Renal cortex interstitium (tissue), 11 donors: ENCODE data around the gene HIVEP3. TPM values are rescaled to one million over a fixed set of nuclear protein-coding genes. Genes with fewer than 3 reads are reported as not detected.
A peak's percentile ranks its signal among the peaks of the same experiment; 100 is the strongest.

Experiments used
- DNase-seq, 11 donors: peaks; one replicate each; pipeline ENCODE4 v3.0.0-alpha.2; 2013; ENCODE audit warnings: low read depth in 9 of 11, low spot score in 4 of 11; ENCODE audit errors: extremely low read depth in 1 of 11
- polyA plus RNA-seq, 3 donors: library from polyadenylated mRNA; unstranded; fragments of 120-200 nt; gene quantifications; one replicate each; pipeline ENCODE4 v1.2.1, GENCODE V29; 2013; ENCODE audit not compliant: insufficient read length in 3 of 3

Gene HIVEP3
- polyA plus RNA-seq, 3 donors = 3.4 to 4.6 (median 4.1) TPM

DNA sequence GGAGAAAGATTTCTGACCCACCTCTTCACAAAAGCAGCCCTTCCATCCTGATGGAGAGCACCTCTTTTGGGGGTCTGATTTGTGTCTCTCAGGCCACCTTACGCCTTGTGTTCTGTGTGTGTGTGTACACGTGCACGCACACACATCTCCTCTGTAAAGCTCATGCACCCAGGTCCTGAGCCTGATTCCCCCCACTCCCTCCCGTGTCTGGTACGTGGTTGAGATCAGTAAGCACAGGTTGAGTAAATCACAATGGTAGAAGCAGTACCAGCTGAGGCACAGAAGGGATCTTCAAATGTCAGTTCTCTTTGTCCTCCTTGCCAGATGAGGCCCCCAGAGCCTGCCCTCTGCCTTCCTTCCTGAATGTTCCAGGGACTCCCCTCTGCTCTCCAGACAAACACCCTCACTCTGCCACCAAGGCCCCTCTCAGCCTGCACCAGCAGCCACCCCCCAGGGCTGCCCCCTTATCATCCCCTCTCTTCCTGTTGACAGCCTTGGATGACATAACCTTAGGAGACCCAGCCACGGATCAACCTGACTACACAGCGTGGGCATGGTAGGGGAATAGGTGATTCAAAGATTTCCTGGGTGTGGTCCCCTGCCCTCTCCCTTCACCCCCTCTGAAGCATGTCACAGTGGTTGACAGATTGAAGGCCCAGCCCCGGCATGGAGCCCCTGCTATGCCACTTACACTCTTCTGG lies 112.8 kb downstream of the HIVEP3 start:
- no peak for DNase-seq

DNA sequence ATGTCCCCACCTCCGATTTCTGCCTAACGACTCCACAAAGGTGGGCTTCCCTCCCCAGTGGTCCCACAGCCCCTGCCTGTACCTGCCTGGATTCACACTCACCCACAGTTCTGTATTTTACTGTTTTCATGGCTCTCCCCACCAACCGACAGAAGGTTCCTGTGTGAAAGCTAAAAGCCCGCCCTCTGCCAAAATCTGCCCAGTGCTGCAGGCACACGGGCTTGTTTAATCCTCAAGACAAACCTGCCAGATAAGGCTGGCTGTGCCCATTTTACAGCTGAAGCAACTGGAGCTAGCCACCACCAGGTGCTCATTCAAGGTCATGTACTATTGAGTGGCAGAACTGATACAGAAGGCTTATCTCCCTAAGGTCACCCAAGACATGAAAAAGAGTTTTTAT lies 114.5 kb downstream of the HIVEP3 start:
- DNase-seq = no peak

DNA sequence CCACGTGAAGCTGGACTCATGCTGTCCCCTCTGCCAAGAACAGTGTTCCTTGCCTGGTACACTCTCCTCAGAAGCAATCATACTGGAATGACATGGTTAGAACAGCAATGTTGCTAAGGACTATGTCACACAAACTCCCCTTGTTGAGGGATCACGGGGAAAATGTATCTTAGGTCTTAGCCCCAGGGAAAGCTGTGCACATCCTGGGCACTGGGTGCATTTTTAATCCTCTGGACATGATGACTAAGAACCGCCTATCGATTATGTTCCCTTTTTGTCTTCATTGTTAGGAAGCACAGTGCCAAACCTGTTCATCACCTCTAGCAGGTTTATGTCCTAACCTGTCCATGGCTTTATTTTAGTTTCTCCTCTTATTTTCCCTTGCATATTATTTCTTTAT lies 115.1 kb downstream of the HIVEP3 start:
- no peak for DNase-seq

DNA sequence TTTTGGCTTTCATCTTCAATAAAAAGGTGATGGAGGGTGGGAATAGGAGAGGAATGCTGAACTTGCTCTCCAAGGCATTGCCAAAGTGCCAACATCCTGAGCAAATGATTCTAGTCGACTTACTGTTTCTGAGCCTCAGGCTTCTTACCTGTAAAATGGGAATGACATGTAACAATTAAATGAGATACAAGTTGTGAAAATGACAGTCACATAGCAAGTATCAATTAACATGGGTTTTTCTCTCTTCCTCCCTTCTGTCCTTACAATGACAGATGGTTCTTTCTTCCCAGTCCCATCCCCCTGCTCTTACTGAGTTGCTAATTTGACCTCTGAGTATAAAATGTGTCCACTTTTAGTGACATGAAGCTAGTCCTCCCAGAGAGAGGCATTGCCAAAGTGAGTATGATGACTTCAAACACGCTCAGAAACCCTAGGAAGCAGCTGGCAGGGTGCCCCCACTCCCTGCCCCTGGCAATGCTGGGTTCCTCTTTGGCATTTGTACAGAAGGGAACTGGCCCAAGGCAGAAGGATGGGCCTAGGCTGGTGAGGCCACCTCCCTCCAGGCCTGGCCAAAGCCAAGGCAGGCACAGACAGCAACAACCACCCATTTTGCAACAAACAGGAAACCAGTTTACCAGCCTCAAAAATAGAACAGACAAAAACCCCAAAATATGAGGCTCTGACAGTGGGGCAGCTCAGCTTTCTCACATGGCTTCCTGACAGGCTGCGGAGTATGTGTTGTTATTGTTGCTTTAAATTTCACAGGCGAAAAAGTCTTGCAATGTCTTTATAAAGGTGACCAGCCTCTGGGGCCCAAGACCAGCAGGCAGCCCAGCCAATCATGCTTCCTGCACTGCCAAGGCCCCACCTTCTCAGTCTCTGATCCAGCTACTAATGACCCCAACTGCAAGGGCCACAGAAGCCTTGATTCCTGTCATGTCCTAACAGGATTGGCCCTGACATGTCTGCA lies 115.9 kb downstream of the HIVEP3 start:
- DNase-seq = no peak

DNA sequence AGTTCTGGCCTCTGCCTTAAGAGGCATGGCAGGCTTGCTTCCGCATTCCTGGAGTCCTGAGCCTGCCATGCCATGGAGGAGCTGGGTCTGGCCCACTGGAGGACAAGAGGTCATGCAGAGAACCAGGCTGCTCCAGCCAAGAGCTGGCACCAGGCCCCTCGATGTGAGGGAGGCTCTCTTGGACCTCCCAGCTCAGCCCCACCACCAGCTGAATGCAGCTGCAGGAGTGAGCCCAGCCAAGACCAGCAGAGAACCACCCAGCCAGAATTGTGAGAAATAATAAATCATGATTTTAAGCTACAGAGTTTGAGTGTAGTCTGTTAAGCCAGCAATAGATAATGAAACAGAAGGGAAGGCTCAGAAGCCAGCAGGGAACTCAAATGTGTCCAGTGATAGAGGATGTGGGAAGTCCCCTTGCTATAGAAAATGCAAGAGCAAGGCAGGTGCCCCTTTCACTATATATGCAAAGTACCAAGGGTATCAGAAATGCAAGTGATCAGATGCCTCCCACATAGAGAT lies 118.4 kb downstream of the HIVEP3 start:
- DNase-seq = no peak

DNA sequence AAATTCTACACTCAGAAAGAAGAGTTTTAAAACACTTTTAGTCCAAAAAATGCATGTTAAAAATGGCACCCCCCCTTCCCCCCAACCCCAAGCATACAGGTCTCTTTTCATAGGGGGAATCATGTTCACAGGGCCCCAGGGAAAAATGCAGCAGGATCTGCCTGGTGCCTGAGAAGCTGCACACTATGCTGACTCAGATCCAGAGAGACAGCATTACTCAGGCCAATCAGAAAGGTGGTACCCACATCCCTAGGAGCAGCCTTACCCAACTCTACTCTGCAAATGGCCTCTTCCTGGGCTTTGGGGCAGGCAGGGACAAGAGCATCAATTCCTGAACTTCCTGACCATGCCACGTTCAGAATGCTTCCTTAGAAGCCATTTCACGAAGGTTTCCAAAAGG lies 119.0 kb downstream of the HIVEP3 start:
- DNase-seq = no peak

DNA sequence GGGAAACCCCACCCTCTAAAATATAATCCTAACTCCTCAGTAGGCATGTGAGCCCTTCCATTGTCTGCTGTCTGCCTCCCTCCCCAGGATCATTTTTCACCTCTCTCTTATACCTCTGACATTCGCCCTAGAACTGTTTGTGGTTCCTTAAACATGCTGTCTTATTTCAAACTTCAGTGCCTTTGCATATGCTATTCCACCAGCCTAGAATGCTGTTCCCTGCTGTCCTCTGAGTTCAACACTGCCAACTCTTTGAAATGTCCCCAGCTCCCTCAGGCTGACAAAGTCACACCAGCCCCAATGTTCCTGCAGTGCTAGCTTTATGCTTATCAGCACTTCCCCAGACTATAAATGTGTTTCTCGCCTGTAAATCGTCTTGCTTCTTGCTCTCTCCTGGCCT lies 119.5 kb downstream of the HIVEP3 start:
- DNase-seq = no peak

DNA sequence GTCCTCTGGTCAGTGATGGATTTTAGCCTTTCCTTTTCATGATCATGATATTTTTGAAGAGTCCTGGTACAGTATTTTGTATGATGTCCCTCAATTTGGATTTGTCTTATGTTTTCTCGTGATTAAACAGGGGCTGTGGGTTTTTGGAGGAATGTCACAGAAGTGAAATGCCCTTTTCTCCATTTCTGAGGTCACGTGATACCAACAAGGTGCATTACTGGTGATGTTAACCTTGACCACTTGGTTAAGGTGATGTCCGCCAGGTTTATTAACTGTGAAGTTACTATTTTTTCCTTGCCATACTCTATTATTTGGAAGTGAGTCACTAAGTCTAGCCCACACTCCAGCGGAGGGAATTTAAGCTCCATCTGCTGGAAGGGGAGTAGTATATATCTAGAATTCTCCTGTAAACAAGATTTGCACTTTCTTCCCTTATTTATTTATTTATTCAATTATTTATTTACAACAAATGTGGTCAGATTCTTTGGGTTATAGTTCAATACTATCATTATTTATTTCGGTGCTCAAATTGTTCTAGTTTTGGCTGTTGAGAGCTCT lies 123.4 kb downstream of the HIVEP3 start:
- no peak for DNase-seq

DNA sequence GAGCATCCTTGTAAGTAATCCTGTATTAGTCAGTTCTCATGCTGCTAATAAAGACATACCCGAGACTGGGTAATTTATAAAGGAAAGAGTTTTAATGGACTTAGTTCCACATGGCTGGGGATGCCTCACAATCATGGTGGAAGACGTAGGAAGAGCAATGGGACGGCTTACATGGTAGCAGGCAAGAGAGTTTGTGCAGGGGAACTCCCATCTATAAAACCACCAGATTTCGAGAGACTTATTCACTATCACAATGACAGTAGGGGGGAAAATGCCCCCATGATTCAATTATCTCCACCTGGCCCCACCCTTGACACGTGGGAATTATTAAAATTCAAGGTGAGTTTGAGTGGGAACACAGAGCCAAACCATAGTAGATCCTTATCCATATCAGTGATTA lies 124.7 kb downstream of the HIVEP3 start:
- no peak for DNase-seq

DNA sequence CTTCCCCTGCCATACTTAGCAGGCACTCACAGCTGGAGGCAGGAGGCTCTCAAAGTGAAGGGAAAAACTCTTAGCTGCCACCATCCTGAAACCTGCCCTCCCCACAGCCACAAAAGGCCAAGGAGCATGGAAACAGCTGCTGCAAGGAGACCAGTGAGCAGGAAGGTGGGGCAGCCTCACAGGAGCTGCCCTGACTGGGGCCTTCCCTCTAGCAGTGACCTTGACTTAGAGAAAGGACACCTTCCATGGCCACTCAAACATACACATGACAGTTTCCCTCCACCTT lies 126.3 kb downstream of the HIVEP3 start:
- DNase-seq = no peak

DNA sequence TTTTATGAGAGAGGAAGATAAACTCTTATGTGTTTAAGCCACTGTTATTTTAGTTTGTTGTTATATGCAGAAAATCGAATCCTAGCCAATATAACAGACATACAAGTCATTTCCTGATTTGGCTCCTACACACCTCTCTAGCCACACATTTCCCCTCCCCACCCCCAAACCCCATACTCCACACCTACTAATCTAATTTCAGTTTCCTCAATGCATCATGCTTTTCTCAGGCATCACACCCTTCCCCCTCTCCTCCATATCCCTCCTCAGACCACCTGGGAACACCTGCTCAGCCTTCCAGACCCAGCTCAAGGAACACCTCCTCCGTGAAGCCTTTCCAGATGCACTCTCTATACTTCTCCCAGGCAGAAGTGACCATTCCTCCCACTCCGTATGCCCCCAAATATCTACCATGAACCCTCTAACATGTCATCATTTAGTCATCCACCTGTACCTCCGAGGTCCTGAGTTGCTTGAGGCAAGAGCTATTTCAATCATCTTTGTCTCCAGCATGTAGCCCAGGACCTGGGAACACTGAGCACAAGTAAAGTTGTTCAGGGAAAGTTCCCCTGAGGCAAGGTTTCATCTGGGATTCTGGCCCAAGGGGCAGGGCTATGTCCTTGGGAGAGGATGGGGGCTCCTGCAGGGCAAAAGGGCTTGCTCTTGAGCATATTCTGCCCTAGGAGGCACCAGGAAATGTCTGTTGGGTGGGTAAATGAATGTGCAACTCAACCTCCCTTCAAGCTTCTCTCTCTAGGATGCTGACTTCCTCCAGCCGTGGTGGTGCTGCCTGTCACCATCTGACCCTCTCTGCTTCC lies 126.8 kb downstream of the HIVEP3 start:
- DNase-seq = no peak

DNA sequence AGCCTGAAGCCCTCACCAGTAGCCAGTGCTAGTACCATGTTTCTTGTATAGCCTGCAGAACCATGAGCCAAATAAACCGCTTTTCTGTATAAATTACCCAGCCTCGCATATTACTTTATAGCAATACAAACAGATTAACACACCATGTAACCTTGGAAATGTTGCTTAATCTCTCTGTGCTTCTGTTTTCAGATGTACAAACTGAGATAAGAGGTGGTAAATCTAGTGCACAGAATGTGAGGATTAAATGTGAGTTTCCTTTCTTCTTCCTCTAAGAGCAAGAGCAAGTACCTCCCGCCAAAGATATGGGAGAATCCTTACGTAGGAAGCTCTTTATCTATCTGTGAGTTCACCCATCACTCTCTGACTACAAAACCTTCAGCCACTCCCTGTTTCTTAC lies 128.4 kb downstream of the HIVEP3 start:
- no peak for DNase-seq

DNA sequence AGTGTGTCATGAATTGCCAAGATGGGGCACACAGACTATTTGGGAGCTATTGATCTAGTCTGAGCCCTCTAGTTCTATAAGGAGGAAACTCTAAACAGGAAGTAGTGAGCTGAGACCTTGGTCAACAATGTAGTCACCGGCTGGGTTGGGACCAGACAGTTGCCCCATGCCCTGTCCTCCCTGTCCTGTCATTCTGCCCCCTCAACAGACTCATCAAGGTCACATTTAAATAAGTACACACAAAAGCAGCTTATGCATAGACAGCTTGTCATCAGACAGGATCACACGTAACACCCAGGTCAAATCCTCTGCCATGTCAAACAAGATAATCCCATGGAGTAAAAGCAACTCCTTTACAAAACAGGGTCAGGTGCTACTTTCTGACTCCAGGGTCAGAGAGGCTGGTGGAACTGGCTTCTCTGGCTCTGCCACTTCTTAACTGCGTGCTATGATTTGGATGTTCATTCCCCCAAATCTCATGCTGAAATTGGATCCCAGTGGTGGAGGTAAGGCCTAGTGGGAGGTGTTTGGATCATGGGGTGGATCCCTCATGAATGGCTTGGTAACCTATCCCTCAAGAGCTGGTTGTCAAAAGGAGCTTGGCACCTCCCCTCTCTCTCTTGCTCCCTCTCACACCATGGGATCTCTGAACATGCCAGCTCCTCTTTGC lies 128.9 kb downstream of the HIVEP3 start:
- DNase-seq = no peak

DNA sequence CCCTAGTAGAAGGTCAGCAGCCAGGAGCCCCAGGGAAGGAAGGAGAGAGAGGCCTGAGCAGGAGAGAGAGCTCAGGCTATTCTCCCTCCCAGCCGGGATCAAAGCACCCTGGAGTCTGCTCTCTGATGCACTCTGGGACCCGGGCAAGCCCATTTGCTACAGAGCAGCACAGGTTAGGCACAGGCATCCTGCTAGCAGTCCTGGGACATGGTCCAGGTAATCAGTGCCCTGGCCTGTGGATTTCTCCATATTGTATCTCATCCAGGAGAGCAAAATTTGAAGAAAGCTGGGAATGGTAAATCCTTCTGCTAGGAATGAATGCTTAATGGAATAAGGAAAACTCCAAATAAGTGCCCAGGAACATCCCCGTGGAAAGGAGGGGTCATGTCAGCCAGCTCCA lies 130.3 kb downstream of the HIVEP3 start:
- no peak for DNase-seq

DNA sequence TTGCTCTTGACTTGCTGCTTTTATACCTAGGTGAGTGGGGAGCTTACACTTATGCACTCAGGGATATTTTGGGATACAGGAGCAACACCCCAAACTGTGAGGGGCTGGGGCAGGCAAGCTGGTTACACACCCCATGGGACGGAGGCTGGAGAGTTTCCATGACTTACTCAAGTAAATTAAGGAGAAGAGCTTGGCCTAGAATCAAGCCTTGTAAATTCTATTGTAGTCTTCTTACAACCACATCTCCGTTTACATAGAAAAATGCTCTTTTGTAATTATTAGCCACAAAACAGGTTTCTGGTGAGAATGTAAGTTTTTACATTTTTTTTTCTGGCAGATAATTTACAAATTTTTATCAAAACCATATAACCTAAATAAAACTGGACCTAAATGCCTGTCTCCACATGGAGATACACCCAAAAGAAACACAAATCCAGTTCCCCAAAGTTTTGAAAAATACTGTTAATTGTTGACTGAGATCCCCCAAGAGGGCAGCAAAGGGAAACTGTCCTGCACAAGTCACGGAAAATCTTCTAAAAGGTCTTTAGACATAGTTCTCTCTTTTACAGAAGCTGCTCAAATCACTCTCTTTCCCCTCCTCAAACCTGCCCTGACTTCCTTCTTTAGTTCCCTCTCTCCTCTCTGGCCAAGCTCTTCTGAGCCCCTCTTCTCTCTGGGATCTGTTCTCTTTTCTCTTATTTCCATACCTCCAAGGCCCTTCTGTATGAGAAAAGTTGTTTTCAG lies 134.0 kb downstream of the HIVEP3 start:
- DNase-seq = no peak

DNA sequence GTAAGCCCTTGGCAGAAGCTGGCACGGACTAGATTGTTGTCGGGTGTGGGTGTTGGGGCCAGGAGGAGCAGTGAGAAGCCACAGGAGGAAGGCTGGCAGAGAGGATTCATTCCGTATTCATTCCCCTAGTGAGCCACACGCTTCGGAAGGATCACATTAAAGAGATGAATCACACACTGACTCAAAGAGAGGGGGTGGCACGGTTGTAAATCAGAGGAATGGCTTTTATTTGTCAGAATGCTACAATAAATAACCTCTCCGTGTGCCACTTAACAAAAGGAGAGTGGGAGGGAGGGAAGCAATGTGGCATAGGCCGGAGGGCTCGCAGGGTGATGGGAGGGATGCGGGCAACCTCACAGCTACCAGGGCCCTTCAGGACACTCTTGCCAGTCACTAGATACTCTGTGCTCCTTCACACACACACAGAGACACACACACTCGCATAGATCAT lies 135.5 kb downstream of the HIVEP3 start:
- peak in 10 of 11 donors; percentile 12 to 62 (median 47) for DNase-seq

DNA sequence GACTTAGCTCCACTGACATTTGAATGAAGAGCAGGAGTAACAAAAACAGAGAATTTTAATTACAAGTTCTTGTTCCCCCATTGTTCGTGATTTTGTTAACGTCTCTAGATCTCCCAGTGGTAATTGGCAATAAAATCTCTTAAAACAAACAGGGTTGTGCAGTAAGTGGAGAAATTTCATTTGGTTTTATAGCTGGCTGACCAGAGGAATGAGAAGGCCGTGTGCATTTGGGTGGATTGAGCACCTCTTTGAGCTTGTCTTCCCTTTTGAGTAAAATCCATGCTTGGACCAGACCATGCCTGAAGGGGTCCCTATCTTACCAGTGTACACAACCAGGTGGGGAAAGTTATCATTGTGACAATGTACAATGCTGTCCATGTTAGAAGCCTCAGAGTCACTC lies 137.8 kb downstream of the HIVEP3 start:
- peak in 1 of 11 donors; percentile 16 for DNase-seq

DNA sequence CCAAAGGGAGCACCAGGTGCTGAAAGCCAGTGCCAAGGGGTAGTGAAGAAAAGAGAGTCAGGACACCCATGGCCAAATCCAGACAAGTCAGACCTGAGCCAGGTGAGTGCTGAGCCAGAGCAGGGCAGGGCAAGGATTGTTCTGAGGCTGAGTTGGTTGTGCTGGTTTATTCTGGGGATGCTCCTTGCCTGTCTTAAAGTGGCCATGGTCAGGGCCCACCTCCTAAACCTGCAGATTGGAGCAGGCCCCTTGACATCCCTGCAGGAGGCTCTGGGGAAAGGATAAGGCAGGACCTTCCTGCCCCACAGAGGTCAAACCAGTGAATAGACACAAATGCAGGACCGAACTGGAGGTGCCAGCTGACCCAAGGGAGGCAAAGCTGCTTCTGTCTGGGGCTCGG lies 138.4 kb downstream of the HIVEP3 start:
- DNase-seq = no peak
